Endothelial cell of umbilical vein (primary cell): ENCODE measurements around the gene HSPA12A. TPM values are rescaled to one million over a fixed set of nuclear protein-coding genes. Genes with fewer than 3 reads are reported as not detected.

Source experiments
- BruUV-seq: library from RNA; stranded (reverse); fragments of 400-500 nt; replicated peaks from 2 replicates; lab custom pipeline; 2021; lab: Mats Ljungman, UMichigan
- CTCF ChIA-PET: fragments of 300-600, 350-600 bp; sonication (Branson Sonifier 250); formaldehyde crosslinking; loops from one replicate; lab custom pipeline; 2021; ENCODE audit warnings: antibody characterized with exemption, inconsistent platforms; lab: Charles Lee
- POLR2A ChIA-PET: fragments of 300-600, 350-600 bp; sonication (Branson Sonifier 250); formaldehyde crosslinking; loops from one replicate; lab custom pipeline; 2021; ENCODE audit warnings: antibody characterized with exemption, inconsistent platforms; lab: Charles Lee
- DNase-seq: peaks from one replicate; pipeline ENCODE4 v3.0.0-alpha.2; 2011; ENCODE audit warnings: low read depth, low spot score
- FAIRE-seq: peaks from 2 replicates; lab custom pipeline; 2011; peaks lifted over from hg19 to GRCh38; lab: Jason Lieb, UNC
- H2AFZ ChIP-seq: 2 replicates; pipeline ENCODE4 v1.6.0; 2012; ENCODE audit warnings: low read depth, low read length, control low read depth, inconsistent platforms
- H3K27ac ChIP-seq: 2 replicates; pipeline ENCODE4 v1.5.1; 2011; ENCODE audit warnings: low read depth, mild to moderate bottlenecking, control low read depth, low read length, moderate library complexity; ENCODE audit not compliant: insufficient read depth
- H3K27me3 ChIP-seq, 2 experiments: 2 replicates each; pipeline versions ENCODE4 v1.6.0 to v1.6.1; 2011; ENCODE audit warnings: low read length in 2 of 2, mixed read lengths in 1 of 2; ENCODE audit not compliant: control insufficient read depth in 2 of 2, insufficient read depth in 2 of 2
- H3K36me3 ChIP-seq, 2 experiments: 2 replicates in 1 of 2; 3 replicates in 1 of 2; pipeline ENCODE4 v1.5.1; 2011; ENCODE audit warnings: low read length in 2 of 2, mild to moderate bottlenecking in 1 of 2, moderate library complexity in 1 of 2; ENCODE audit not compliant: control insufficient read depth in 2 of 2, insufficient read depth in 2 of 2; ENCODE audit errors: extremely low read depth in 1 of 2
- H3K4me1 ChIP-seq: 3 replicates; pipeline ENCODE4 v1.5.1; 2011; ENCODE audit warnings: mild to moderate bottlenecking, low read length; ENCODE audit not compliant: control insufficient read depth, insufficient read depth; ENCODE audit errors: extremely low read depth
- H3K4me2 ChIP-seq: 2 replicates; pipeline ENCODE4 v1.6.1; 2011; ENCODE audit warnings: low read length, control low read depth, mixed read lengths; ENCODE audit not compliant: insufficient read depth
- H3K4me3 ChIP-seq, 3 experiments: fragments of 200-600 bp in 1 of 3; sonication (generic), shearing (Covaris generic) in 1 of 3; replicated peaks in 1 of 3; 2 replicates each; pipeline ENCODE4 v1.5.1; 2011 to 2016; ENCODE audit warnings: control low read depth in 3 of 3, low read length in 3 of 3, mild to moderate bottlenecking in 2 of 3, inconsistent platforms in 1 of 3, low read depth in 1 of 3, moderate library complexity in 1 of 3; ENCODE audit not compliant: insufficient read depth in 1 of 3
- H3K79me2 ChIP-seq: 2 replicates; pipeline ENCODE4 v1.6.0; 2012; ENCODE audit warnings: low read length, inconsistent platforms; ENCODE audit not compliant: control insufficient read depth, insufficient read depth
- H3K9ac ChIP-seq: replicated peaks from 2 replicates; pipeline ENCODE3; 2011; ENCODE audit warnings: low read length, control low read depth; ENCODE audit not compliant: insufficient read depth; ENCODE audit errors: extremely low read depth
- H3K9me1 ChIP-seq: replicated peaks from 3 replicates; pipeline ENCODE4 v1.6.0; 2011; ENCODE audit warnings: mild to moderate bottlenecking, low read length; ENCODE audit not compliant: control insufficient read depth, insufficient read depth; ENCODE audit errors: extremely low read depth
- H3K9me3 ChIP-seq: replicated peaks from 2 replicates; pipeline ENCODE4 v1.5.1; 2012; ENCODE audit warnings: low read length, inconsistent platforms; ENCODE audit not compliant: control insufficient read depth, insufficient read depth
- H4K20me1 ChIP-seq: replicated peaks from 2 replicates; pipeline ENCODE3; 2011; ENCODE audit warnings: mild to moderate bottlenecking, low read length; ENCODE audit not compliant: control insufficient read depth, insufficient read depth; ENCODE audit errors: extremely low read depth
- CTCF ChIP-seq, 2 donors: IDR thresholded peaks; 1 replicate in 1 of 2; 2 replicates in 1 of 2; pipeline ENCODE4 v1.5.1; 2011; ENCODE audit warnings: low read length in 2 of 2, mild to moderate bottlenecking in 2 of 2, moderate library complexity in 2 of 2, control low read depth in 1 of 2, inconsistent platforms in 1 of 2, low read depth in 1 of 2; ENCODE audit not compliant: insufficient read depth in 1 of 2; ENCODE audit errors: extremely low read depth in 1 of 2
- EZH2 ChIP-seq: IDR thresholded peaks from 2 replicates; pipeline ENCODE4 v1.6.1; 2012; ENCODE audit warnings: borderline replicate concordance, low read depth, mild to moderate bottlenecking, moderate library complexity, low read length, inconsistent platforms; ENCODE audit not compliant: severe bottlenecking
- FOS ChIP-seq: IDR thresholded peaks from 2 replicates; pipeline ENCODE4 v1.6.1; 2011; ENCODE audit warnings: mild to moderate bottlenecking, low read length, moderate library complexity, borderline replicate concordance; ENCODE audit not compliant: insufficient read depth
- GATA2 ChIP-seq: IDR thresholded peaks from 2 replicates; pipeline ENCODE4 v1.7.0; 2011; ENCODE audit warnings: low read depth, mild to moderate bottlenecking, moderate library complexity, mixed read lengths, low read length; ENCODE audit not compliant: insufficient read length, insufficient read depth
- JUN ChIP-seq: IDR thresholded peaks from 2 replicates; pipeline ENCODE4 v1.6.1; 2011; ENCODE audit warnings: borderline replicate concordance, low read depth; ENCODE audit not compliant: insufficient read length, insufficient read depth
- MAX ChIP-seq: IDR thresholded peaks from 2 replicates; pipeline ENCODE4 v1.6.1; 2011; ENCODE audit not compliant: insufficient read depth, insufficient read length
- MYC ChIP-seq: IDR thresholded peaks from one replicate; pipeline ENCODE4 v1.6.1; 2011; ENCODE audit warnings: mild to moderate bottlenecking, low read depth, low read length
- POLR2A ChIP-seq: IDR thresholded peaks from 2 replicates; pipeline ENCODE4 v1.6.1; 2012; ENCODE audit warnings: low read depth, mild to moderate bottlenecking, control low read depth, low read length
- POLR2AphosphoS5 ChIP-seq: IDR thresholded peaks from 2 replicates; pipeline ENCODE4 v1.6.1; 2012; ENCODE audit warnings: low read depth, mild to moderate bottlenecking, control low read depth, low read length, moderate library complexity; ENCODE audit not compliant: insufficient read depth
- dilution Hi-C: fragments of 300-500 bp; cut with MboI; formaldehyde crosslinking; loops from one replicate; pipeline ENCODE4 v1.15.0; 2019; ENCODE audit warnings: low sequenced_read_pairs; ENCODE audit not compliant: extremely low pct_ligation_motif_present
- intact Hi-C: fragments of 100-400 bp; cut with micrococcal nuclease; formaldehyde crosslinking; loops from one replicate; pipeline ENCODE4 v1.10.0; 2022
- polyA plus RNA-seq, 4 experiments: library from polyadenylated mRNA; depleted of rRNA in 3 of 4; stranded (reverse) in 3 of 4; unstranded in 1 of 4; fragments of >200 nt; gene quantifications; 2 replicates each; pipeline versions ENCODE4 v1.2.1 to v1.2.3, GENCODE V29; 2011 to 2012; ENCODE audit warnings: missing spikeins in 1 of 4
- total RNA-seq: library from RNA; stranded (reverse); gene quantifications from 2 replicates; pipeline ENCODE4 v1.2.3, GENCODE V29; 2021

HSPA12A gene
- total and polyA plus RNA-seq, 2 donors (not counting 3 experiments of a cell fraction or from before 2014, with no cell fraction given): 0.22 to 0.29 TPM

GRCh38 chr10:116763440-116763839 is 21.1 kb upstream of the HSPA12A start:
- no peaks in the 10 kb centered on the region for H3K79me2 ChIP-seq
- intact Hi-C loops (no loop called here), dilution Hi-C loops (no loop called here)
- H3K4me3 ChIP-seq: no peak overlapping the region
- no peaks in the 10 kb centered on the region for H3K9me1 ChIP-seq
- no peaks in the 10 kb centered on the region for H3K36me3 ChIP-seq
- ChIA-PET POLR2A (no interaction called here), CTCF (interaction anchor here (1.2 to 1.4 kb wide), 2 partner anchors 25 to 82 kb away, joined by 4 to 5 read pairs; no protein-coding TSS in a partner anchor)
- no peak overlapping the region for H3K4me2 ChIP-seq
- no peak for FAIRE-seq
- H2AFZ ChIP-seq: no peak overlapping the region
- no peak overlapping the region for H3K9ac ChIP-seq
- BruUV-seq: no TSS peak
- no peaks in the 10 kb centered on the region for H3K4me1 ChIP-seq
- no peaks in the 10 kb centered on the region for H3K9me3 ChIP-seq
- no peak overlapping the region for H3K27ac ChIP-seq
- TF ChIP-seq JUN (no peak), POLR2A (no peak), EZH2 (no peak), MAX (no peak), MYC (no peak), GATA2 (no peak), POLR2AphosphoS5 (no peak), CTCF (IDR thresholded peaks at IDR 0.05; ENCODE audit: extremely low read depth in 1 of 2, insufficient read depth in 1 of 2, low read depth in 1 of 2, low read length in 2 of 2) (no peak), FOS (no peak)
- DNase-seq: no peak
- H4K20me1 ChIP-seq: no peaks in the 10 kb centered on the region
- no peaks in the 10 kb centered on the region for H3K27me3 ChIP-seq
